ENCODE measurements around the gene RRAGC. TPM values are rescaled to one million over a fixed set of nuclear protein-coding genes. Genes with fewer than 3 reads are reported as not detected.
A peak's percentile ranks its signal among the peaks of the same experiment; 100 is the strongest.
"Not testable (repeated sequence)": the region's sequence is repeated elsewhere in the genome, so short reads cannot be mapped to it uniquely, and the experiment has no call there.

The RRAGC gene
- total RNA-seq, 2 donors from 2014 or later = 9.2 to 22.6 TPM

DNA sequence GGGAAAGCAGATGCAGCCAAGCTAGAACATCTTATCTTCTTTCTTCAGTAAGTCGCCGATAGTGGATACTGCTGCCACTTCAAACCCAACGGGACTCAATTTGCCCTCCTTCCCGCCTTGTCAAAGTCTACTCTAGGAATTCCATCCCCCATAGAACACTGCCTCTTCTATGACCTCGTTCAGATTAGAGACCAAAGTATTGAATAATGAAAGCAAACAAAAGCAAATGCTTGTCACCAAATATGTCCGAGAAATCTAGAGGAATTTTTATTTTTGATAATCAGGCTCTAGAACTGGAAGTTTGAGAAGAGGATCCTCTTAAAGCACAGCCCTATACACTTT, 853 bp upstream of the RRAGC start:
- TF ChIP-seq POLR2AphosphoS5 (IDR thresholded peaks at IDR 0.05) = no peak
- Histone ChIP-seq H3K9me3 (no peaks in the 10 kb centered on the region), H3K36me3 (no peaks in the 10 kb centered on the region), H3K27ac (peak overlapping the region; percentile 68 to 94), H3K27me3 (replicated peaks; ENCODE audit: insufficient read depth) (no peaks in the 10 kb centered on the region), H3K4me1 (replicated peaks) (peaks cover 3% of the 10 kb centered on the region), H3K4me3 (peak overlapping the region; percentile 77 to 78)
- no peak for DNase-seq (ENCODE audit: low spot score)
- 7% methylated on average over 6 of the region's 6 CpGs for WGBS
- intact Hi-C loops (cut with DNase I) = loop anchor here (5.0 to 10.0 kb wide), 2 partner anchors 227 to 674 kb away; no protein-coding TSS in a partner anchor

DNA sequence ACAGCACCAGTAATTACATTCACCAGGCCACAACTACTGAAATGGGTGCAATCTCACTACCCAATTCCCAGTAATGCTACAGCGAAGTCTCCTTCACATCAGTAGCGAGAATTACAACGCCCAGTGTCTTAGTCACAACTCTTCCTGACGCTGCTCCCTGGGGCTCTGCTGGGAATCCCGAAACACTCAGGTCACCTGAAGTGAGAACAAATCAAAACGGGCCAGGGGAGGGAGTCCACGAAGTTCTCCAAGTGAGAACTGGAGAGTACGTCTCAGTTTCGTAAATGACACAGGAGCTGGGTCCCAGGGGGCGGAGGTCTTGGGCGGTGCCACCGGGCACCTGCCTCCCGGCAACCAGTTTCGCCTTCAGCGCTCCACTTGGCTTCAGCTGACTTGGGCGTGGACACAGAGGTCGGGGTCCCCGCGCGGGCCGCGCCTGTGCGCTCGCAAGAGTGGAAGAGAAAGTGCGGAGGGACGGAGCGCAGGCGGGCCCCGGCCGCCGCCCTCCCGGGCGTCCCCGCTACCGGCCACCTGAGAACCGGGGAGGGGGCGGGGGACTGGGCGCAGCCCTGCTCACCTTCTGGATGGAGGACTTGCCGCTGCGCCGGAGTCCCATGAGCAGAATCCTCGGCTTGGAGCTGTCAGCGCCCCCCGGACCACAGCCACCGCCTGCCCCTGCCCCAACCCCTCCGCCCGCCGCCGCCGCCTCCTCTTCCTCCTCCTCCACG, 575 bp downstream of the RRAGC start:
- TF ChIP-seq POLR2AphosphoS5 (IDR thresholded peaks at IDR 0.05) = no peak
- TF ChIP-seq POLR2A (IDR thresholded peaks at IDR 0.05) = peak; percentile 50
- Histone ChIP-seq H3K4me1 (replicated peaks) (peaks cover 3% of the 10 kb centered on the region), H3K9me3 (no peaks in the 10 kb centered on the region), H3K36me3 (no peaks in the 10 kb centered on the region), H3K27me3 (replicated peaks; ENCODE audit: insufficient read depth) (no peaks in the 10 kb centered on the region), H3K27ac (peak overlapping the region; percentile 89 to 94), H3K4me3 (peak overlapping the region; percentile 77 to 78)
- intact Hi-C loops (cut with DNase I) = loop anchor here (5.0 kb wide), 1 partner anchor 133 kb away; the partner anchor contains the start of gene AKIRIN1
- peak; percentile 51 for DNase-seq (ENCODE audit: low spot score)
- under 1% methylated on average over 51 of the region's 51 CpGs for WGBS

DNA sequence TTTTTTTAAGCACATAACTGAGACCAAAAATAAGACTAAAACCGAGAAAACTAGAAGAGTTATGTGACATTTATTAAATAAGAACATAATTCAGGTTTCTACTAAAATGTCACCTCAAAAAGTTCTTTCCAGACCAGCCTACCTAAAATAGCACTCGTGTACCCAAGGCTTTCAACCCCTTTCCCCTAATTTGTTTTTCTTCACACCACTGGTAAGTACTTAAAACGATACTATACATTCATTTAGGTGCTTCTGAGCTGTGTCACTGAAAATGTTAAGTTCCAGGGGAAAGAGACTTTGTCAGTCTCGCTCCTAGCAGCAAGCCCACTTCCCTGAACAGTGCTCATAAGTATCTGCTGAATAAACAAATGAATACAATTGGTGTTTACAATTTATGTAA, 6.8 kb downstream of the RRAGC start:
- H3K4me1 ChIP-seq (replicated peaks) = peaks cover 3% of the 10 kb centered on the region
- TF ChIP-seq, protein P1, sequence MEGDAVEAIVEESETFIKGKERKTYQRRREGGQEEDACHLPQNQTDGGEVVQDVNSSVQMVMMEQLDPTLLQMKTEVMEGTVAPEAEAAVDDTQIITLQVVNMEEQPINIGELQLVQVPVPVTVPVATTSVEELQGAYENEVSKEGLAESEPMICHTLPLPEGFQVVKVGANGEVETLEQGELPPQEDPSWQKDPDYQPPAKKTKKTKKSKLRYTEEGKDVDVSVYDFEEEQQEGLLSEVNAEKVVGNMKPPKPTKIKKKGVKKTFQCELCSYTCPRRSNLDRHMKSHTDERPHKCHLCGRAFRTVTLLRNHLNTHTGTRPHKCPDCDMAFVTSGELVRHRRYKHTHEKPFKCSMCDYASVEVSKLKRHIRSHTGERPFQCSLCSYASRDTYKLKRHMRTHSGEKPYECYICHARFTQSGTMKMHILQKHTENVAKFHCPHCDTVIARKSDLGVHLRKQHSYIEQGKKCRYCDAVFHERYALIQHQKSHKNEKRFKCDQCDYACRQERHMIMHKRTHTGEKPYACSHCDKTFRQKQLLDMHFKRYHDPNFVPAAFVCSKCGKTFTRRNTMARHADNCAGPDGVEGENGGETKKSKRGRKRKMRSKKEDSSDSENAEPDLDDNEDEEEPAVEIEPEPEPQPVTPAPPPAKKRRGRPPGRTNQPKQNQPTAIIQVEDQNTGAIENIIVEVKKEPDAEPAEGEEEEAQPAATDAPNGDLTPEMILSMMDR (IDR thresholded peaks at IDR 0.05) = no peak
- TF ChIP-seq POLR2AphosphoS5 (IDR thresholded peaks at IDR 0.05) (no peak), POLR2A (IDR thresholded peaks at IDR 0.05) (no peak)
- 66% methylated on average over 4 of the region's 4 CpGs for WGBS
- no peak overlapping the region for H3K27ac ChIP-seq
- no peak overlapping the region for H3K4me3 ChIP-seq
- H3K27me3 ChIP-seq (replicated peaks; ENCODE audit: insufficient read depth) = no peaks in the 10 kb centered on the region
- no peak for DNase-seq (ENCODE audit: low spot score)
- no peaks in the 10 kb centered on the region for H3K9me3 ChIP-seq
- no peaks in the 10 kb centered on the region for H3K36me3 ChIP-seq
- intact Hi-C loops (cut with DNase I) = no loop called here

DNA sequence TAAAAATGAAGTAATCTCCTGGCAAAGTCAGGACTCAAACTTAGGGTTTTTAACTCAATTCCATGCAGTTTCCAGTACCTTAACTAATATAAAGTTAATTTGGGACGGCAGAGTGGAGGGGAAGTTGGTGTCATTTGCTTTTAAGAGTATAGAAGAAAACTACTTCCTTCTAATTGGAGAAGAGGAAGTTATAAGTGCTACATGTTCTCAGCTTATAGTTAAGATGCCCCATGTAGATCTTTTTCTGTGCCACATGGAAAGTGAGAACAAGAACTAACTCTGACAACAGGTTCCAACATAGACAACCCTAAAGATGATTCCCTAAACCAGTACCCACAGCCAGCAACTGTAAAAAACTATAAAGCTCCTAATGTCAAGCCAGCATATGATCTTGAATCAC, 11.5 kb downstream of the RRAGC start:
- H3K36me3 ChIP-seq = no peaks in the 10 kb centered on the region
- TF ChIP-seq, protein P1 (IDR thresholded peaks at IDR 0.05) = no peak
- TF ChIP-seq POLR2A (IDR thresholded peaks at IDR 0.05) (no peak), POLR2AphosphoS5 (IDR thresholded peaks at IDR 0.05) (no peak)
- no peak overlapping the region for H3K4me3 ChIP-seq
- WGBS = 84% methylated on average over 1 of the region's 1 CpG
- DNase-seq (ENCODE audit: low spot score) = no peak
- no peaks in the 10 kb centered on the region for H3K9me3 ChIP-seq
- no peak overlapping the region for H3K27ac ChIP-seq
- H3K27me3 ChIP-seq (replicated peaks; ENCODE audit: insufficient read depth) = no peaks in the 10 kb centered on the region
- H3K4me1 ChIP-seq (replicated peaks) = no peaks in the 10 kb centered on the region
- intact Hi-C loops (cut with DNase I) = no loop called here

DNA sequence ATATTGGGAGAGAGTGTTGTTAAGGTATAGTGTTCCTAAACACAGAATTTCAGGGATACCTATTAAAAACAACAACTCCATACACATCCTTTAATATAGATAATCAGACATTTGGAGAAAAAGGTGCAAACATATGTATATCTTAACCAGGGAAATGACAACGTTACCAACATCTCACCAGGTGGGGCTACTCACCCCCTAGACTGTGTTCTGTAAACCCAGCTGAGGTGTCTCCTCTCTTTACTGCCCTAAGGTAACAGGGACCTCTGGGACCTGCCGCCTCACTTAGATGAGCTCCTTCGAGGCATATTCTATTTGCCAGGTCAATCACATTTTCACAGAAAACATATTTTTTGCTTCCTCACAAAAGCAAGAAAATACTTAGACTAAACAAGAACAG, 13.4 kb downstream of the RRAGC start:
- no peaks in the 10 kb centered on the region for H3K36me3 ChIP-seq
- 87% methylated on average over 3 of the region's 3 CpGs for WGBS

DNA sequence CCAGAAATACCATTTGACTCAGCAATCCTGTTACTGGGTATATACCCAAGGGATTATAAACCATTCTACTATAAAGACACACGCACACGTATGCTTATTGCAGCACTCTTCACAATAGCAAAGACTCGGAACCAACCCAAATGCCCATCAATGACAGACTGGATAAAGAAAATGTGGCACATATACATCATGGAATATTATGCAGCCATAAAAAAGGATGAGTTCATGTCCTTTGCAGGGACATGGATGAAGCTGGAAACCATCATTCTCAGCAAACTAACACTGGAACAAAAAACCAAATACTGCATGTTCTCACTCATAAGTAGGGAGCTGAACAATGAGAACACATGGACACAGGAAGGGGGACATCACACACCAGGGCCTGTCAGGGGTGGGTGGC, 14.5 kb downstream of the RRAGC start:
- H3K27me3 ChIP-seq (replicated peaks; ENCODE audit: insufficient read depth); H3K9me3 ChIP-seq; H3K4me1 ChIP-seq (replicated peaks); H3K4me3 ChIP-seq; DNase-seq (ENCODE audit: low spot score); H3K36me3 ChIP-seq; intact Hi-C loops (cut with DNase I); H3K27ac ChIP-seq: not testable (repeated sequence)
- WGBS = 94% methylated on average over 3 of the region's 3 CpGs

More for the DNA sequence above, 13.4 kb downstream of the RRAGC start:
- Histone ChIP-seq H3K4me3 (no peak overlapping the region), H3K4me1 (replicated peaks) (no peaks in the 10 kb centered on the region), H3K9me3 (no peaks in the 10 kb centered on the region), H3K27ac (no peak overlapping the region), H3K27me3 (replicated peaks; ENCODE audit: insufficient read depth) (no peaks in the 10 kb centered on the region)
- TF ChIP-seq, protein P1 (IDR thresholded peaks at IDR 0.05) = no peak
- TF ChIP-seq POLR2AphosphoS5 (IDR thresholded peaks at IDR 0.05) = no peak
- no peak for TF ChIP-seq POLR2A (IDR thresholded peaks at IDR 0.05)
- DNase-seq (ENCODE audit: low spot score) = no peak
- intact Hi-C loops (cut with DNase I) = no loop called here

All from prostate gland (tissue), 2 donors.